HG03520 (cell line): ENCODE data around the gene RPL27.
"Not testable (repeated sequence)": the region's sequence is repeated elsewhere in the genome, so short reads cannot be mapped to it uniquely, and the experiment has no call there.

Source experiments
- ATAC-seq: cut with Tn5 transposase; IDR thresholded peaks from one replicate; pipeline ENCODE4 v1.9.1; 2021; ENCODE audit warnings: mild to moderate bottlenecking, moderate library complexity; ENCODE audit not compliant: unreplicated experiment

The RPL27 gene

DNA sequence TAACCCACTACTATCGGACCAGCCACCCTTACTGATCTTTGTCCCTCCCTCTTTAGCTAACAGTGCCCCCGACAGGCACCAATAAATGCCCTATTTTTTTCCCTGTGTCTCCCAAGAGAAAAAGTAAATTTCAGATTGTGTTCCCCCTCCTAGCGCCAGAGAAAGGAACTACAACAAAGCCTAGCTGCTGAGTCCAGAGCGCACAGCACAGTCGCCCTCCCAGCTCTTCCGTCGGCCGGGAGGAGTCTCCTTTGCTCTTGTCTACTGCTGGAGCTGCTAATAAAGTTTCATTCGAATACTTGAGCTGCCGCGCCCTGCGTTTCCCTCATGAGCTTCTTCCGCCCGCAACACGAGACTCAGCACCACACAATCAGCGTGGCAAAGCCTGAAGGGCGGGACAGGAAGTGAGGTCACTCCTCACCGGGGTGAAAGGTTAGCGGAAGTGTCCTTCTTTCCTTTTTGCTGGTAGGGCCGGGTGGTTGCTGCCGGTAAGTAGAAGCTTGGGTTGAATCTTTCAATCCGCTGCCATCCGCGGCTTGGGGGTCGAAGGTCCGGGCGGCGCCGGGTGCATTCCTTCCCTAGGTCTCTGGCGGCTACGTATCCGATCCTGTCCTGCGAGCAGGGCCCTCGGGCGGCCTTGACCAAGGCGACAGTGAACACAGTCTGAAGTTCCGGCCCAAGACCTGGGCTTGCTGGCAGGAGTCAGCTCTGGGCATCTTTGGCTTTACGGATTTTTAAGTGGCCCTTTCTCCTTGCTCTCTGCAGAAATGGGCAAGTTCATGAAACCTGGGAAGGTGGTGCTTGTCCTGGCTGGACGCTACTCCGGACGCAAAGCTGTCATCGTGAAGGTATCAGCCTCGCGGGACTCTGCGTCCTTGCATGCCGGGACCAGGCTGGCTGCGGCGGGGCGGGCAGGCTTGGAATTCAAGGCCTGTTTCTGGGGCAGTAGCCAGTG is at the start of gene RPL27:
Gene RPL27, plus strand, starts transcription at position 436 of the 955 bp plus-strand sequence. Its CDS starts 332 bp downstream, at position 768.
- ATAC-seq = peak; percentile 85

DNA sequence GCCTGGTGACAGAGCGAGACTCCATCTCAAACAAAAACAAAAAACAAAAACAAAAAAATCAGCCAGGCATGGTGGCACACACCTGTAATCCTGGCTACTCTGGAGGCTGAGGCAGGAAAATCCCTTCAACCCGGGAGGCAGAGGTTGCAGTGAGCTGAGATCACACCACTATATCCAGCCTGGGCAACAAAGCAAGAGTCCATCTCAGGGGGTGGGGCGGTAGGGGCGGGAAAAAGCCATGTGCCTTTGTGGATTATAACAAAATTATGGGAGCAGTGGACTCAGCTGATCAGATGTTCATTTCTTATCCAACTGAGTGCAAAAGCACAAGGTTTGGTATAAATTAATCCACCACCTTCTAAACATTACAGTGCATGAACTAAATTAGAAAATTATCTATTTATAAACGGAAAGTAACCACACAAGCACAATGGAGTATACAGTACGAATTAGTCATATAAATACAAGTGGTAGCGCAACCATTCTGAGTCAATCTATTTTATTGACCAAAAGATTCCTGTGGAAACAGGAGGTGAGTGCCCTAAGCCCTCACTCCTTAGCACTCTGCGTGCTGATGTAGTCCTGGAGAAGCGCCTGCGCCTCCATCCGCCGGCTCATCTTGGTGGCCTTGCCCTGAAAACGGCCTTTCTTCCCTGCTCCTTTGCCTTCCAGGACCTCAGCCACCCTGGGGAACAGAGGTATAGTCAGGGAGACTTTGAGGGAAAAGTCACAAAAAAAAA is 48.0 kb upstream of the RPL27 start:
- ATAC-seq = no peak

DNA sequence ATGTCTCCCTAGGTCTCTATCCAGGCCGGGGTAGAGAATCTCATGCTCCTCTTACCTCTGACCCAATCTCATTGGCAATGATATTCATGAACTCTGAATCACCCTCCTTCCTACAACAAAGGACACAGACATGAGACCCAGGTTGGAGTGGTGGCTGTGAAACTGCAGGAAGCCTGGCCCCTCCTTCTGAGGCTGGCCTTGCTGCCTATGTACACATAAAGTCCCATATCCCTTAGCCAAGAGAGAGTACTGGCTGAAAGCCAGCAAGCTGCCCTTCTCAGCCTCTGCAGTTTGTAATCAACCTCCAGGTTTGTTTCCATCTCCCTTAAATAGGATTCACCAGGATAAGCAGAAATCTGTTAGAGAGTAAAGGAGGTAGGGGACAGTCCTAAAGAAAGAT is 44.5 kb upstream of the RPL27 start:
- ATAC-seq = no peak

DNA sequence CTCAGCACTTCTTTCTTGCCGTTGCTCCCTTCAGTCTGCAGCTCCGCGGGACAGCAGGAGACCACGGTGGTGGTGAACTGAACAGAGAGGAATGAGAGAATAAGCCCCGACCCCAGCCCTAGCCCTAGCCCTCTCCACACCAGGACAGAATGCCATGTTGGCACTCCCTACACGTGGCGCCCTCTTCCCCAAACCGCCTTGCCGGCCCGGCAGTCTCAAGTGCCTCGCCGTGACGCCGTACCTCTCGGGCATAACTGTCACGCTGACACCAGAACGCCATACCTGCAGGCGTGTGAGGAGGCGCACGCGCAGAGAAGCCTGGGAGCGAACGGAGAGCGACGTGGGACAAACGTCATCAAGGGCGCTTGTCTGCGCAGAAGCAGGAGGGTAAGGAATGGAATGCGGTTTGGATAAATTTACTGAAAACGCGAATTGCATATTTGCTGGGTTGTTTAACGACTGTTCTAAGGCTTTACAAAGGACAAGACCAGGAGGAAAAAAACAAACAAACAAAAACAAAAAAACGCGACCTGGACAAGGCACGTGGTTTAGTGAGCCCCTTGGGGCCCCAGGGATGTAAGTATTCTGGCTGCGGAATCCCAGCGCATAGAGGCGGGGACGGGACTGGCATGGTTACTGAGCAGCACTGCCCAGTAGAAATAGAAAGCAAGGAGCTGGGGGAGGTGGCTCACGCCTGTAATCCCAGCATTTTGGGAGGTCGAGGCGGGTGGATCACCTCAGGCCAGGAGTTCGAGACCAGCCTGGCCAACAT is 33.9 kb upstream of the RPL27 start, which contains the start of gene AARSD1:
Gene AARSD1, minus strand, starts transcription at position 294 of the 772 bp plus-strand sequence. Its CDS starts 14 bp downstream, at position 280.
- ATAC-seq = peak; percentile 69

DNA sequence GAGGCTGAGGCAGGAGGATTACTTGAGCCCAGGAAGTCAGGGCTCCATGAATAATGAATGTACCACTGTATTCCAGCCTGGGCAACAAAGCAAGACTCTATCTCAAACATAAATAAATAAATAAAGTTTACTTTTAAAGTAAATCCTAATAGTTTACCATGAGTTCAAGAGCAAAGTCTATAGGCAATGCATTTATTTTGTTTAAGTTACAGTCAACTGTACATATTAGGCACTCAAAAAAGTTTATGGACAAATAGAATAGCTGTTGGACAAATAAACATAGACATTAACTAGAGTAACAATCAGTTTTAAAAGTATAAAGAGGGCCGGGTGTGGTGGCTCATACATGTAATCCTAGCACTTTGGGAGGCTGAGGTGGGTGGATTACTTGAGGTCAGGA is 30.3 kb upstream of the RPL27 start:
- no peak for ATAC-seq

DNA sequence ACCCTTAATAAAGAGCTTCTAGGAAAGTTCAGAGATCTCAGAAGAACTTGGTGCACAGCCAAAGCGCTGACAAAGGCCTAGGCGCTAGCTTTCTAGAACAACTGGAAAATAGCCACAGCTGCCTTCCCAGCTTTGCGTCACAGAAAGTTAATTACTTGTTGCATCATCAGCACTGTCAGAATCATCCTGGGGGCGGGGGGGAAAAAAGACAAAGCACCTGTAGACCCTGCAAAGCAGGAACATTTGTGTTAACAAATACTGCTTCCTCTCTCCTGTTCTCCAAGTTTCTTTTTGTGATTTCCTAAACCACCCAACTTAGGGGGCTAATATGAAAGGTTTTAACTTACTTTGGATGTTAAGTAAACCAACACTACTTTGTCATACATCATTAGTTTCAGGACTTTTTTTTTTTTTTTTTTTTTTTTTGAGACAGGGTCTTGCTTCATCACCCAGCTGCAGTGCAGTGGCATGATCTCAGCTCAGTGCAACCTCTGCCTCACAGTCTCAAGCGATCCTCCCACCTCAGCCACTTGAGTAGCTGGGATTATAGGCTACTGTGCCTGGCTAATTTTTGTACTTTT is 29.1 kb upstream of the RPL27 start:
- ATAC-seq = no peak

DNA sequence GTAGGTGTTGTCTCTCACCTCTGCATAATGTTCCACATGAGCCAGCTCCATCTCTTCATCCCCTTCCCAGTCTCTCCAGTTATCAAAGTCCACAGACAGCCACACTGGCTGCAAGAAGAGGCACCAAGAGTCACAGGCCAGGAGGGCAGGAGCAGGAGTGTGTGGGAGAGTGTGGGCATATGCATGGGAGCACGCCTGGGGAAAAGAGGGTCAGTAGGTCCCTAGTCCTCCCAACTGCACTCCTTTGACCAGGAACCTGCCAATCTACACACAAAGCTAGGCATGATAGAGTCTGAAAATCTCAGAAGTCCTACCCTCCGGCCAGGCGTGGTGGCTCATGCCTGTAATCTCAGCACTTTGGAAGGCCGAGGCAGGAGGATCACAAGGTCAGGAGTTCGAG is 26.6 kb upstream of the RPL27 start:
- no peak for ATAC-seq

DNA sequence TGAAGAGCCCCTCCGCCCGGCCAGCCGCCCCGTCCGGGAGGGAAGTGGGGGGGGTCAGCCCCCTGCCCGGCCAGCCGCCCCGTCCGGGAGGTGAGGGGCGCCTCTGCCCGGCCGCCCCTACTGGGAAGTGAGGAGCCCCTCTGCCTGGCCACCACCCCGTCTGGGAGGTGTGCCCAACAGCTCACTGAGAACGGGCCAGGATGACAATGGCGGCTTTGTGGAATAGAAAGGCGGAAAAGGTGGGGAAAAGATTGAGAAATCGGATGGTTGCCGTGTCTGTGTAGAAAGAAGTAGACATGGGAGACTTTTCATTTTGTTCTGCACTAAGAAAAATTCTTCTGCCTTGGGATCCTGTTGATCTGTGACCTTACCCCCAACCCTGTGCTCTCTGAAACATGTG is 24.9 kb upstream of the RPL27 start:
- ATAC-seq = not testable (repeated sequence)

DNA sequence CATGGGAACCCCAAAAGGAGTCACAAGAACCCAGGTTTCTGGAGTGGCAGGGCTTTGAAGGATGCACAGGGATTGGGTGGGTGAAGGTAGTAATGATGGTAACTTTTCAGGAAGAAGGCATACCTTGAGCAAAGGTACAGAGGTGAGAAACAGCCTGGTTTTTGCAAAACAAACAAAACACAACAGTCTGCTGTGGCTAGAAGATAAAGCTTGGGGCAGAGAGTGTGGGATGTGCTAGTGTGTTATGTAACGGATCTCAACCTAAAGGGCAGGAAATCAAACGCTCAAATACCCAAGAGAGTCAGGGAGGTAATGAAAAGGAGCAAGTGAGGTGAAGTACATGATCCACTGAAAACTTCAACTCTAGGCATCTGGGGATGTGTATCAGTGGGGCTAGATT is 23.0 kb upstream of the RPL27 start:
- ATAC-seq = no peak

DNA sequence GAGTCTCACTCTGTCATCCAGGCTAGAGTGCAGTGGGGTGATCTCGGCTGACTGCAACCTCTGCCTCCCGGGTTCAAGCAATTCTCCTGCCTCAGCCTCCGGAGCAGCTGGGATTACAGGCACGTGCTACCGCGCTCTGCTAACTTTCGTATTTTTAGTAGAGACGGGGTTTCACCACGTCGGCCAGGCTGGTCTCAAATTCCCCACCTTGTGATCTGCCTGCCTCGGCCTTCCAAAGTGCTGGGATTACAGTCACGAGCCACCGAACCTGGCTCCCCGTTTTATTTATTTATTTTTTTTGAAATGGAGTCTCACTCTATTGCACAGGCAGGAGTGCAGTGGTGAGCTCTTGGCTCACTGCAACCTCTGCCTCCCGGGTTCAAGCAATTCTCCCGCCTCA is 22.5 kb upstream of the RPL27 start:
- not testable (repeated sequence) for ATAC-seq

DNA sequence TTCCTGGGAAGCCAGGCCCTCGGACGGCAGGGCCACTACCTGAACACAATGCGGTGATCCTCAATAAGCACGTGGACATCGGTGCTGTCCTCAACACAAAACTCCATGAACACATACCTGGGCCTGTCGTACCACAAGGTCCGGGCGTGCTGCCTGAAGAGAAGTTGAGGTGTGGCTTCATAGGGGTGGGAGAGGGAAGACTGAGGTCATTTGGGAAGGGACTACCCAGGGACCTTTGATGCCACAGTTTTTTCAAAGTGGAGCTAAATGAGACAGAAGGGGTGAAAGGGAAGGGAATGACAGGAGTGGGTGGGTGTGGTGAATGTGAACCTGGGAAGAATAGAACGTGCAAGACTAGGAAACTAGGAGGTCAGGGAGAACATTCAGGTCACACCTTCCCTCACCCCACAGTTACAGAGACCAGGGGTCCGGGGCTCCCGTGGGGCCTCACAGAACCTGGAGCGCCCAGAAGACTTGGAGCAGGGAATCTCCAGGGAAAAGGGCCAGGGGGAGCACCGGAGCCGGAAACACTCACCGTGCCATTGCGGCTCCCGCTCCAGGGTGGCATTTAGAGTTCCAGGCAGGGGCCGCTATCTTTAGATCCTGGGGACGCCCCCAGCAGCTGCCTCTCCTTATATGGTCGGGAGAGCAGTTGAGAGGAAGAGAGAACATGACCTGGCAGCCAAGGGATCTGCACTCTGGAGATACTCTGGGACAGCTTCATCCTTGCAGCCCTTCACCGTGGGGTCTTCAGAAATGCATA is 18.5 kb upstream of the RPL27 start, which contains the start of gene PTGES3L:
Gene PTGES3L, minus strand, starts transcription at position 570 of the 763 bp plus-strand sequence. Its CDS starts 27 bp downstream, at position 543.
- no peak for ATAC-seq

DNA sequence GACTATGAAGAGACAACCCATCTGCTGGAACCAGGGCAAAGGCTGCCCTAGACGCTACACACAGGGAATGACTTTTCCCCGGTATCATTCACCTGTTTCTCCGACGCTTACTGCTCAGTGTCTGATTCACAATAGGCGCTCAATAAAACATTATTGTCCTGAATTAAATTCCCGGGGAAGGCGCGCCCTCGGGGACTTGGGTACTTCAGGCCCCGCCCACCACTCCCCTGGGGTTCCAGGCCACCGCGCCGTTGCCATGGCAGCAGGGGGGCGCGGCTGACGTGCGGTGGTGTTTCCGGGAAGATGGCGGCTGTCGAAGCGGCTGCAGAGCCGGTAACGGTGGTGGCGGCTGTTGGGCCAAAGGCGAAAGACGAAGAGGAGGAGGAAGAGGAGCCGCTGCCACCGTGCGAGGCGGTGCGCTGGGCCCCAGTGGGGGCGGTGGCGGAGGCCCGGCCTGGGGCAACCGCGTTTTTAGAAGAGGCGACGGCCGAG is 17.9 kb upstream of the RPL27 start, which contains the start of gene RUNDC1:
Gene RUNDC1, plus strand, starts transcription at position 292 of the 492 bp plus-strand sequence. Its CDS starts 12 bp downstream, at position 304.
- peak; percentile 74 for ATAC-seq

DNA sequence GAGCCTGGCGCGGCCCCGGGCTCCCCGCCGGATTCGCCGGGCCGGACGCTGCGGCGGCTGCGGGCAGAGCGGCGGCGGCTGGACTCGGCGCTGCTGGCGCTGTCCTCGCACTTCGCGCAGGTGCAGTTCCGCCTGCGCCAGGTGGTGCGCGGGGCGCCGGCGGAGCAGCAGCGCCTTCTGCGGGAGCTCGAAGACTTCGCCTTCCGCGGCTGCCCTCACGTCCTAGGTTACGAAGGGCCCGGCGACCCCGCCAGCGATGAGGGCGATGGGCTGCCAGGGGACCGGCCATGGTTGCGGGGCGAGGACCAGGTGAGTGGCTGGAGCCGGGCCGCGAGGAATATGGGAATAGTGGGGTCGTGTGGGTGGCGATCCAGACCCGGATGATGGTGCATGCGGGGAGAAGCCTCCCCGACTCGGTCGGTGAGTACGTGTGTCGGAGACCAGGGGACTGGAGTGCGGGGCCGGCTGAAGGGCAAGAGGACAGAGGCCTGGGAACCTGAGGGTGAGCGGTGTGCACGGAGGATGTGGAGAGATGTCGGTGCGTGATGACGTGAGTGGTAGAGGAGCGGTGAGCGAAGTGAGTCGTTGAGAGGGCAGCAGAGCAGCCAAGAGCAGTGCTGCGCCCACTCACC is 17.3 kb upstream of the RPL27 start:
- ATAC-seq = peak; percentile 57

DNA sequence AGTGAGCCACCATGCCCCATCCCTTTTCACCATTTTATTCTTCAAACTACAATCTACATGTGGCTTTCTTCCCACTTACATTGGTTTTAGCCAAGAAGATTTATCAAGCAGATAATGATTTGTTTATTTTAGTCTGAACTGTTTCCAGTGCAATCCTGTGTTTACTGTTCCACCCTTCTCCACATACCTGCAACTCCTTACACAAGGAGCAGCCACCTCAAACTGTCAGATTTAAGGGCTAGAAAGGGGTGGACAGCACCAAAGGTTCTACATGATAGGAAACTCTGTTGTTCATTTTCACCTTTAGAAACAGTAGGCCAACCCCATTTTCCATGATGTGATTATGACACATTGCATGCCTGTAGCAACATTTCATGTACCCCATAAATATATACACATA is 16.0 kb upstream of the RPL27 start:
- ATAC-seq = no peak

DNA sequence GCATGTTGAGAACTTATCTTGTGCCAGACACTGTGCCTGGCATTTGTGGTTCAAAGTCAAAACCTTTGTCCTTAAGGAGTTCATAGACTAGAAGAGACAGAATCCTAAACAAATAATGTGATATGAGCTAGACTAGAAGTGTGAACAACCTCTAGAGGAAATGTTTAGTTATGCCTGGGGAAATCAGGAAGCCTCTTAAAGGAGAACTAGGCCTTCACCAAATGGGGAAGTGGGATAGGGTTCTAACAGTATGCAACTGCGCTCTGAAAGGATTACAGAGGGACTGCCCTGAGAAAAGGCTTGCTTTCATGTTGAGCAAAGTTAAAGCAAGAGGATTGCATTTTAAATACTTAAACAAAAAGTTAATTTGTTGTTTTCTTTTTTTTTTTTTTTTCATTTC is 13.0 kb upstream of the RPL27 start:
- ATAC-seq = no peak

DNA sequence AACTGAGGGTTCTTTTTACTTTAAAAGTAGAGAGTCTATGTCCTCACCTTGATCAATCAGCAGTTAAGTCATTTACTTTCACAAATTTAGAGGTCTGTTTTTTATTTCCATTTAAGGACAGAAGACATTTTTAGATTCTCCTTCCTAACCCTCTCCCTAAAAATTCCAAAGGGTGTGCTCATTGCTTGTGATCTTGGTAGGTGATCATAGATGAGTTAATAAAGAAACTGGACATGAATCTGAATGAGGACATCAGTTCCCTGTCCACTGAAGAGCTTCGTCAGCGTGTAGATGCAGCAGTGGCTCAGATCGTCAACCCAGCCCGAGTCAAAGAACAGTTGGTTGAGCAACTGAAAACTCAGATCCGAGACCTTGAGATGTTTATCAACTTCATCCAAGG is 9.1 kb upstream of the RPL27 start:
- ATAC-seq = no peak

DNA sequence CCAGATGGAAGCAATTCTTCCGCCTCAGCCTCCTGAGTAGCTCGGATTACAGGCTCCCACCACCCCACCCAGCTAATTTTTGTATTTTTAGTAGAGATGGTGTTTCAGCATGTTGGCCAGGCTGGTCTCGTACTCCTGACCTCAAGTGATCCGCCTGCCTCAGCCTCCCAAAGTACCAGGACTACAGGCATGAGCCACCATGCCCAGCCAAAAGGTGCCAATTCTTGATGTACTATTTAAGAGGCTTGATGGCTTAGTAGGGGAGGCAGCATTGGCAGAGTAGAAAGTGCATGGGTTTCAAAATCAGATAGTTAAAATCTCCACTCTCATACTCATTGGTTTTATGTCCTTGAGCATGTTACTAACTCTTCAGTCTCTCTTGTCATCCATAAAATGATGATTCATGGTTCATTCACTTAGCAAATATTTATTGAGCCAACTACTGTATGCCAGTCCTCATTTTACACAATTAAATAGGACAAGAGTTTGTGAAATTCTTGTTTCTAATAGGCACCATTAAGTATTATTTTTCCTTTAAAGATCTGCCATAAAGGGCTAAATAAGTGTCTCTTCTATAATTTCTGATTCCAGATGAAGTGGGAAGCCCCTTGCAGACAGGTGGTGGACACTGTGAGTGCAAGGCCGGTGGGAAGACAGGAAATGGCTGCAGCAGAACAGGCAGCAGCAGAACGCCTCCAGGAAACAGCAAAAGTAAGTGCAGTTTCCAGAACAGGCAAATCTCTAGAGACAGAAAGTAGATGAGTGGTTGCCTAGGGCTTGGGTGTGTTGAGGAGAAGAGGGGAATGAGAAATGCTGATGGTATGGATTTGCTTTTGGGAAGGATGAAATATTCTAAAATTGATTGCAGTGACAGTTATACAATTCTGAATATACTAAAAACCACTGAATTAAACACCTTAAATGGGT is 8.2 kb upstream of the RPL27 start:
- no peak for ATAC-seq

DNA sequence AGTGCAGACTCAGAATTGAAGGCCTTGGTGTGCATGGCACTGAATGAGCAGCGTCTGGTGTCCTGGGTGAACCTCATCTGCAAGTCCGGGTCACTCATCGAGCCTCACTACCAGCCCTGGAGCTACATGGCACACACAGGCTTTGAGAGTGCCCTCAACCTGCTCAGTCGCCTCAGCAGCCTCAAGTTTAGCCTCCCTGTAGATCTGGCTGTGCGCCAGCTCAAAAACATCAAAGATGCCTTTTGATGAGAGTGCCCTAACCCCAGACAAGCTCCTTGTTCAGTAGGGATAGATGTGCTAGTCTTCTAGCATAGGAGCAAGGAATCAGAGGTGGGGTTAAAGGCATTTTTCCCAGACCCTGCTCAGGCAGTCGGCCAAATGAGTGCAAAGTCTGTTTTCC is 6.7 kb upstream of the RPL27 start:
- ATAC-seq = no peak
